GM19452 (cell line): ENCODE results near the gene PIM2.

Experiments used
- ATAC-seq: cut with Tn5 transposase; IDR thresholded peaks from one replicate; pipeline ENCODE4 v1.9.1; 2021; ENCODE audit not compliant: unreplicated experiment

The PIM2 gene

GRCh38 chrX:48936429-48937053 is 17.7 kb upstream of the PIM2 start:
- ATAC-seq, result no peak

GRCh38 chrX:48935301-48935670 is 16.5 kb upstream of the PIM2 start:
- no peak for ATAC-seq

GRCh38 chrX:48934581-48935300 is 15.9 kb upstream of the PIM2 start:
- ATAC-seq, result no peak

GRCh38 chrX:48933757-48934156 is 14.9 kb upstream of the PIM2 start:
- ATAC-seq, result no peak

GRCh38 chrX:48927736-48928382 is 9.0 kb upstream of the PIM2 start:
- ATAC-seq, result no peak

- ATAC-seq, result no peak
Measured at GRCh38 chrX:48927123-48927522, 8.3 kb upstream of the PIM2 start.

- no peak for ATAC-seq
Measured at GRCh38 chrX:48924270-48924669, 5.4 kb upstream of the PIM2 start.

- ATAC-seq, result no peak
Measured at GRCh38 chrX:48923771-48924170, 4.9 kb upstream of the PIM2 start.

GRCh38 chrX:48920718-48921104 is 1.9 kb upstream of the PIM2 start:
- no peak for ATAC-seq

GRCh38 chrX:48919947-48920717 is 1.3 kb upstream of the PIM2 start:
- no peak for ATAC-seq

- ATAC-seq, result no peak
Measured at GRCh38 chrX:48919360-48919841, 577 bp upstream of the PIM2 start.

GRCh38 chrX:48918301-48918642 is 552 bp downstream of the PIM2 start:
- ATAC-seq, result no peak

- peak; percentile 46 for ATAC-seq
Measured at GRCh38 chrX:48917139-48918001, 1.5 kb downstream of the PIM2 start.

GRCh38 chrX:48914593-48915493 is 4.0 kb downstream of the PIM2 start:
- ATAC-seq, result no peak

GRCh38 chrX:48913605-48914366 is 5.0 kb downstream of the PIM2 start:
- ATAC-seq, result no peak

GRCh38 chrX:48911412-48912182 is 7.2 kb downstream of the PIM2 start, which contains the start of gene SLC35A2:
Gene SLC35A2, minus strand, starts transcription at chrX:48911646. Its CDS starts 10 bp downstream, at chrX:48911636.
- no peak for ATAC-seq

GRCh38 chrX:48910926-48911411 is 7.9 kb downstream of the PIM2 start:
- ATAC-seq, result no peak
